Measurements from ENCODE around the gene MT1HL1. TPM values are rescaled to one million over a fixed set of nuclear protein-coding genes. Genes with fewer than 3 reads are reported as not detected.

MT1HL1 gene
- total RNA-seq, result not detected

DNA sequence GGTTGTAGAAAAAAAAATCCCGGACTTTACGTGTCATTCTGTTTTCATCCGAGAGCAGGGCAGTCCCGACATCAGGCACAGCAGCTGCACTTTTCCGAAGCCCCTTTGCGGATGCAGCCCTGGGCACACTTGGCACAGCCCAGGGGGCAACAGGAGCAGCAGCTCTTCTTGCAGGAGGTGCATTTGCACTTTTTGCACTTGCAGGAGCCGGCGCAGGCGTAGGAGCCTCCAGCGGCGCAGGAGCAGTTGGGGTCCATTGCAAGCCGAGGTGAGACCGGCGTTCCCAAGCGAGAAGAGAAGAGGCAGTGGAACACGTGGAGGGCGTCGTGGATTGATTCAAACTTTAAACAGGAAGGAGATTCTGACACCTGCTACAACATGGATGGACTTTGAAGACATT is at the start of gene MT1HL1:
MT1HL1 (minus strand) TSS at position 326 of the 400 bp plus-strand sequence; CDS start at position 257, 69 bp downstream.
- ATAC-seq, result no peak
- Mint-ChIP-seq H3K4me3 (no peak within 1 kb of the TSS), H3K4me1 (ENCODE audit: low read depth) (no peaks in the 10 kb centered on the region), H3K9me3 (no peaks in the 10 kb centered on the region), H3K27me3 (peaks cover 4% of the 10 kb centered on the region), H3K36me3 (ENCODE audit: low read depth) (no peaks in the 10 kb centered on the region), H3K27ac (no peak within 1 kb of the TSS)
- intact Hi-C loops (cut with micrococcal nuclease), result no loop called here
- no peak for TF ChIP-seq CTCF (IDR thresholded peaks at IDR 0.05)
- ChIA-PET CTCF (no interaction called here), POLR2A (no interaction called here)
- no peak for DNase-seq

DNA sequence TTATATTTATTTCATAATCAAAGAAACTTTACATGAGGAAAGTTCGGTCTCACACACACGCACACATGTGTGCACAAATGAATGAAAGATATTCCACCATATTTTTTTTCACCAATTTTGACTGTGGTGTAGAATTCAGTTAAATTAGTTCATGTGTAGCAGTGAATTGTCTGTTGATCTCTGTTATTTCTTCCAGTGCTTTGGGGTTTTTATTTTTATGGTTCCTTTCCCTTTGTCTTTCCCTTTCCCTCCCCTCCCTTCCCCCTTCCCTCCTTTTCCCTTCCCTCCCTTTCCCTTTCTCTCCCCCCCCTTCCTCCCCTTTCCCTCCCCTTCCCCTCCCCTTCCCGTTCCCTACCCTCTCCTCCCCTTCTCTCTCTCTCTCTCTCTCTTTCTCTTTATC is 46.7 kb upstream of the MT1HL1 start:
- peaks cover 17% of the 10 kb centered on the region for H3K27me3 Mint-ChIP-seq
- no peak overlapping the region for H3K4me3 Mint-ChIP-seq
- H3K4me1 Mint-ChIP-seq (ENCODE audit: low read depth), result no peaks in the 10 kb centered on the region
- ATAC-seq (no peak), DNase-seq (no peak)
- POLR2A ChIA-PET, result no interaction called here
- H3K9me3 Mint-ChIP-seq, result no peaks in the 10 kb centered on the region
- CTCF ChIA-PET, result no interaction called here
- intact Hi-C loops (cut with micrococcal nuclease), result no loop called here
- no peak for TF ChIP-seq CTCF (IDR thresholded peaks at IDR 0.05)
- H3K27ac Mint-ChIP-seq, result no peak overlapping the region
- H3K36me3 Mint-ChIP-seq (ENCODE audit: low read depth), result no peaks in the 10 kb centered on the region

- peaks cover 18% of the 10 kb centered on the region for H3K27me3 Mint-ChIP-seq
- no peak for DNase-seq
- H3K36me3 Mint-ChIP-seq (ENCODE audit: low read depth), result no peaks in the 10 kb centered on the region
- POLR2A ChIA-PET, result no interaction called here
- H3K4me1 Mint-ChIP-seq (ENCODE audit: low read depth), result no peaks in the 10 kb centered on the region
- H3K27ac Mint-ChIP-seq, result no peak overlapping the region
- no peak for TF ChIP-seq CTCF (IDR thresholded peaks at IDR 0.05)
- no peak overlapping the region for H3K4me3 Mint-ChIP-seq
- no peak for ATAC-seq
- CTCF ChIA-PET, result no interaction called here
- H3K9me3 Mint-ChIP-seq, result no peaks in the 10 kb centered on the region
- intact Hi-C loops (cut with micrococcal nuclease), result no loop called here
Observed at GRCh38 chr1:237050185-237050584, 45.9 kb upstream of the MT1HL1 start.

- ChIA-PET POLR2A (no interaction called here), CTCF (no interaction called here)
- H3K4me3 Mint-ChIP-seq, result no peak overlapping the region
- no peak for TF ChIP-seq CTCF (IDR thresholded peaks at IDR 0.05)
- intact Hi-C loops (cut with micrococcal nuclease), result loop anchor here (5.0 kb wide), 1 partner anchor 333 kb away; no protein-coding TSS in a partner anchor
- peaks cover 24% of the 10 kb centered on the region for H3K27me3 Mint-ChIP-seq
- no peaks in the 10 kb centered on the region for H3K4me1 Mint-ChIP-seq (ENCODE audit: low read depth)
- DNase-seq, result no peak
- H3K36me3 Mint-ChIP-seq (ENCODE audit: low read depth), result no peaks in the 10 kb centered on the region
- H3K9me3 Mint-ChIP-seq, result no peaks in the 10 kb centered on the region
- no peak overlapping the region for H3K27ac Mint-ChIP-seq
- ATAC-seq, result no peak
Observed at GRCh38 chr1:237048803-237049202, 44.6 kb upstream of the MT1HL1 start.

- CTCF ChIA-PET, result no interaction called here
Observed at GRCh38 chr1:237045278-237046016, 41.2 kb upstream of the MT1HL1 start.

More at GRCh38 chr1:237045278-237046016, 41.2 kb upstream of the MT1HL1 start:
- no peaks in the 10 kb centered on the region for H3K9me3 Mint-ChIP-seq
- no peak overlapping the region for H3K27ac Mint-ChIP-seq
- DNase-seq (peak; percentile 8), ATAC-seq (no peak)
- H3K4me1 Mint-ChIP-seq (ENCODE audit: low read depth), result peaks cover 7% of the 10 kb centered on the region
- H3K4me3 Mint-ChIP-seq, result no peak overlapping the region
- H3K27me3 Mint-ChIP-seq, result peaks cover 42% of the 10 kb centered on the region
- intact Hi-C loops (cut with micrococcal nuclease), result loop anchor here (5.0 kb wide), 1 partner anchor 337 kb away; no protein-coding TSS in a partner anchor
- TF ChIP-seq CTCF (IDR thresholded peaks at IDR 0.05), result no peak
- POLR2A ChIA-PET, result no interaction called here
- H3K36me3 Mint-ChIP-seq (ENCODE audit: low read depth), result peaks cover 2% of the 10 kb centered on the region

All from activated CD8-positive, alpha-beta T cell treated with anti-CD3 and anti-CD28 coated beads for 36 hours (primary cell).